DND-41 (cell line): ENCODE results near the gene SNCB.

ENCODE experiments used
- ATAC-seq: fragments of 200-7000 bp; cut with Tn5 transposase; 3 replicates; pipeline ENCODE4 v1.9.1; 2021; ENCODE audit warnings: low read depth; ENCODE audit not compliant: insufficient read depth
- DNase-seq: peaks from one replicate; pipeline ENCODE4 v3.0.0-alpha.2; 2020
- H2AFZ ChIP-seq: 2 replicates; pipeline ENCODE4 v1.6.0; 2012; ENCODE audit warnings: low read depth, low read length
- H3K27ac ChIP-seq: 2 replicates; pipeline ENCODE4 v1.5.1; 2012; ENCODE audit warnings: low read length, inconsistent platforms
- H3K27me3 ChIP-seq: fragments of 200-600 bp; sonication (generic); 2 replicates; pipeline ENCODE4 v1.6.0; 2012; ENCODE audit warnings: low read length, mild to moderate bottlenecking, inconsistent platforms; ENCODE audit not compliant: insufficient read depth, poor library complexity
- H3K36me3 ChIP-seq: 2 replicates; pipeline ENCODE4 v1.5.1; 2012; ENCODE audit warnings: low read length, inconsistent platforms; ENCODE audit not compliant: insufficient read depth
- H3K4me1 ChIP-seq: 2 replicates; pipeline ENCODE4 v1.5.1; 2012; ENCODE audit warnings: mild to moderate bottlenecking, low read length; ENCODE audit not compliant: insufficient read depth
- H3K4me2 ChIP-seq: 2 replicates; pipeline ENCODE4 v1.6.0; 2012; ENCODE audit warnings: mild to moderate bottlenecking, moderate library complexity, low read length, inconsistent platforms; ENCODE audit not compliant: insufficient read depth
- H3K4me3 ChIP-seq, 2 experiments: fragments of 200-600 bp in 1 of 2; shearing (Covaris generic) in 1 of 2; 2 replicates each; pipeline ENCODE4 v1.5.1; 2012 to 2016; ENCODE audit warnings: inconsistent platforms in 2 of 2, low read length in 2 of 2, mild to moderate bottlenecking in 2 of 2, low read depth in 1 of 2, moderate library complexity in 1 of 2
- H3K79me2 ChIP-seq: 2 replicates; pipeline ENCODE4 v1.6.0; 2012; ENCODE audit warnings: low read length, inconsistent platforms; ENCODE audit not compliant: insufficient read depth
- H3K9ac ChIP-seq: 2 replicates; pipeline ENCODE4 v1.6.0; 2012; ENCODE audit warnings: low read depth, mild to moderate bottlenecking, inconsistent platforms, low read length, moderate library complexity
- H3K9me3 ChIP-seq: 2 replicates; pipeline ENCODE4 v1.5.1; 2012; ENCODE audit warnings: low read length, moderate library complexity, mild to moderate bottlenecking, inconsistent platforms; ENCODE audit not compliant: insufficient read depth, severe bottlenecking
- H4K20me1 ChIP-seq: 2 replicates; pipeline ENCODE4 v1.6.0; 2012; ENCODE audit warnings: low read length; ENCODE audit not compliant: insufficient read depth
- EZH2 ChIP-seq: IDR thresholded peaks from 3 replicates; pipeline ENCODE4 v1.6.1; 2012; ENCODE audit warnings: borderline replicate concordance, low read depth, mild to moderate bottlenecking, moderate library complexity, low read length, inconsistent platforms; ENCODE audit not compliant: severe bottlenecking
- TF ChIP-seq, protein P1 (sequence below): IDR thresholded peaks from 2 replicates; pipeline ENCODE4 v1.5.1; 2012; ENCODE audit warnings: borderline replicate concordance, low read length, moderate library complexity, mild to moderate bottlenecking; ENCODE audit not compliant: poor library complexity, severe bottlenecking; ENCODE audit errors: extremely low read depth

The SNCB gene

DNA sequence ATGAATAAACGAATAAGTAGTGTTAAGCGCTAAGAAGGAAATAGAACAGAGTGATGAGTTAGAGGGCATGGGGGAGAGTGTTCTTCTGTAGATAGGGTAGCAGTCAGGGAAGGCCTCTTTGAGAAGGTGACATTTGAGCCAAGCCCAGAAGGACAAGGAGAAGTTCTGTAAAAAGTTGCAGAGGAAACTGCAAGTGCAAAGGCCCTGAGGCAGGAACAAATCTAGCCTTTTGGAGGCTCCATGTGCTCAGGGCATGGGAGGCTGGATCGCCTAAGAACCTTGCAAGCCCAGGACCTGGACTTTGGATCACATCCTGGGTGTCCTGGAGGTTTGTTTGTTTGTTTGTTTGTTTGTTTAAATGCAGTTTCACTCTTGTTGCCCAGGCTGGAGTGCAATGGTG lies 8.1 kb upstream of the SNCB start:
- H3K27ac ChIP-seq, result no peak overlapping the region
- no peak overlapping the region for H3K4me2 ChIP-seq
- H3K9me3 ChIP-seq, result no peaks in the 10 kb centered on the region
- DNase-seq (no peak), ATAC-seq (no peak)
- H3K4me1 ChIP-seq, result no peaks in the 10 kb centered on the region
- TF ChIP-seq, protein P1, sequence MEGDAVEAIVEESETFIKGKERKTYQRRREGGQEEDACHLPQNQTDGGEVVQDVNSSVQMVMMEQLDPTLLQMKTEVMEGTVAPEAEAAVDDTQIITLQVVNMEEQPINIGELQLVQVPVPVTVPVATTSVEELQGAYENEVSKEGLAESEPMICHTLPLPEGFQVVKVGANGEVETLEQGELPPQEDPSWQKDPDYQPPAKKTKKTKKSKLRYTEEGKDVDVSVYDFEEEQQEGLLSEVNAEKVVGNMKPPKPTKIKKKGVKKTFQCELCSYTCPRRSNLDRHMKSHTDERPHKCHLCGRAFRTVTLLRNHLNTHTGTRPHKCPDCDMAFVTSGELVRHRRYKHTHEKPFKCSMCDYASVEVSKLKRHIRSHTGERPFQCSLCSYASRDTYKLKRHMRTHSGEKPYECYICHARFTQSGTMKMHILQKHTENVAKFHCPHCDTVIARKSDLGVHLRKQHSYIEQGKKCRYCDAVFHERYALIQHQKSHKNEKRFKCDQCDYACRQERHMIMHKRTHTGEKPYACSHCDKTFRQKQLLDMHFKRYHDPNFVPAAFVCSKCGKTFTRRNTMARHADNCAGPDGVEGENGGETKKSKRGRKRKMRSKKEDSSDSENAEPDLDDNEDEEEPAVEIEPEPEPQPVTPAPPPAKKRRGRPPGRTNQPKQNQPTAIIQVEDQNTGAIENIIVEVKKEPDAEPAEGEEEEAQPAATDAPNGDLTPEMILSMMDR, result no peak
- no peak for TF ChIP-seq EZH2
- H3K4me3 ChIP-seq, result no peak overlapping the region
- no peak overlapping the region for H2AFZ ChIP-seq
- no peaks in the 10 kb centered on the region for H3K36me3 ChIP-seq
- H3K27me3 ChIP-seq, result peaks cover 14% of the 10 kb centered on the region
- no peaks in the 10 kb centered on the region for H3K79me2 ChIP-seq
- H3K9ac ChIP-seq, result no peak overlapping the region
- H4K20me1 ChIP-seq, result no peaks in the 10 kb centered on the region

DNA sequence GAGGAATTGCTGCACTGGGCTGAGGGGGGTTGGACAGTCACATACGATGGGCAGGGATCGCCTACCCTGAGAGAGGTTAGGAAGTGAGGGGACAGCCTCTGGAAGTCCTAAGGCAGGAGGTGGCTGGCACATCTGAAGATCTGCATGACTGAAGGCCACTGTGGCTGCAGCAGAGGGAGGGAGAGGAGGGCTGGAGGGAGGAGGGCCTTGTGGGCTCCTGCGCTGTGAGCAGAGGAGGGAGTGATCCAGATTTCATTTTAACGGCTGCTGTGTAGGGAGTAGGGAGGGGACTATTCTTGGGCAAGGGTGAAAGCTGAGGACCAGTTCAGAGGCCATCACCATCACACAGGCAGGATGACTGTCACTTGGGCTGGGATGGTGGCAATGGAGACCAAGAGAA lies 7.2 kb upstream of the SNCB start:
- H2AFZ ChIP-seq, result no peak overlapping the region
- no peaks in the 10 kb centered on the region for H3K79me2 ChIP-seq
- H3K4me3 ChIP-seq, result no peak overlapping the region
- no peak overlapping the region for H3K4me2 ChIP-seq
- no peak for DNase-seq
- TF ChIP-seq, protein P1, result no peak
- TF ChIP-seq EZH2, result no peak
- ATAC-seq, result no peak
- peaks cover 16% of the 10 kb centered on the region for H3K27me3 ChIP-seq
- no peaks in the 10 kb centered on the region for H3K36me3 ChIP-seq
- no peaks in the 10 kb centered on the region for H3K4me1 ChIP-seq
- H3K9me3 ChIP-seq, result no peaks in the 10 kb centered on the region
- no peaks in the 10 kb centered on the region for H4K20me1 ChIP-seq
- H3K27ac ChIP-seq, result no peak overlapping the region
- H3K9ac ChIP-seq, result no peak overlapping the region

DNA sequence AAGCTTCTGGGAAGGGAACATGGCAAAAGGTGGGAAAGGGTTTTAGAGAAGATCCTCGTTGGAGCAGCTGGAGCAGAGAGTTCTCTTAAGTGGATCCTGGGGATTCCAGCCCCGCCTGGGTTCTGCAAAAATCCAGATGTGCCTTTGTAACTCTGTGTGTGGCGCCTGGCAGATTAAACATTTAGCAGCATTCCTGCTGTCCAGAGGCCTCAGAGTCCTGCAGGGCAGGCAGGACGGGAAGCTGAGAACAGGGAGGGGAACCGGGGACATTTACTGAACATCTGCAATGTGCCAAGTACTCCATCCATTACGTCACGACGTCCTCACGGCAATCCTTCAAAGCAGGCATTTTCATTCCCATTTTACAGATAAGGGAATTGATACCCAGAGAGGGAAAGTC lies 6.1 kb upstream of the SNCB start:
- H3K9ac ChIP-seq, result no peak overlapping the region
- no peaks in the 10 kb centered on the region for H3K79me2 ChIP-seq
- H3K4me3 ChIP-seq, result no peak overlapping the region
- H3K4me2 ChIP-seq, result no peak overlapping the region
- H2AFZ ChIP-seq, result no peak overlapping the region
- ATAC-seq (no peak), DNase-seq (no peak)
- no peaks in the 10 kb centered on the region for H3K36me3 ChIP-seq
- peaks cover 16% of the 10 kb centered on the region for H3K27me3 ChIP-seq
- TF ChIP-seq, protein P1, result no peak
- TF ChIP-seq EZH2, result no peak
- H4K20me1 ChIP-seq, result no peaks in the 10 kb centered on the region
- H3K4me1 ChIP-seq, result no peaks in the 10 kb centered on the region
- H3K27ac ChIP-seq, result no peak overlapping the region
- no peaks in the 10 kb centered on the region for H3K9me3 ChIP-seq

DNA sequence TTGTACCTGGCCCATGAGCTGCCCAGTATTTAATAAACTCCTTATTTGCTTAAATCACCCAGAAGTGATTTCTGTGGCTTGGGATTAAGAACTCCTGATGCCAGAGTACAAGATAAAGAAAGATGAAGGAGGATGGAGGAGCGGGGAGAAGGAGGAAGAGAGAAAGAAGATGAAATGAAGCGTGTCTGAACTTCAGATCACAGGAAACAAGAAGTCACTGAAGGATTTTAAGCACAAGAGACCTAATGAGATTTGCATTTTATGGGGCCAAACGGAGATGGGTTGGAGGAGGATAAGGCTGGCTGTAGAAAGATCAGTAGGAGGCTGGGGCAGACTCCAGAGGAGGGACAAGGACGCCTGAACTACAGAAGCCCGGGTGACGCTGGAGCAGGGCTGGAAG lies 3.3 kb upstream of the SNCB start:
- DNase-seq (no peak), ATAC-seq (no peak)
- no peak overlapping the region for H3K27ac ChIP-seq
- H3K4me1 ChIP-seq, result no peaks in the 10 kb centered on the region
- H3K79me2 ChIP-seq, result no peaks in the 10 kb centered on the region
- H3K4me3 ChIP-seq, result no peak overlapping the region
- TF ChIP-seq, protein P1, result no peak
- TF ChIP-seq EZH2, result no peak
- H3K36me3 ChIP-seq, result no peaks in the 10 kb centered on the region
- H3K9me3 ChIP-seq, result no peaks in the 10 kb centered on the region
- H3K9ac ChIP-seq, result no peak overlapping the region
- H4K20me1 ChIP-seq, result no peaks in the 10 kb centered on the region
- H2AFZ ChIP-seq, result no peak overlapping the region
- no peak overlapping the region for H3K4me2 ChIP-seq
- peaks cover 16% of the 10 kb centered on the region for H3K27me3 ChIP-seq
